Muscle of arm (tissue), 12 donors: ENCODE measurements around the gene SPTSSA. TPM values are rescaled to one million over a fixed set of nuclear protein-coding genes. Genes with fewer than 3 reads are reported as not detected.
"Not testable (repeated sequence)": the region's sequence is repeated elsewhere in the genome, so short reads cannot be mapped to it uniquely, and the experiment has no call there.

Experiments
- DNase-seq: peaks from one replicate; pipeline ENCODE4 v3.0.0-alpha.2; 2013
- polyA plus RNA-seq, 12 donors: library from polyadenylated mRNA; unstranded; fragments of 120-200 nt; gene quantifications; one replicate each; pipeline ENCODE4 v1.2.1, GENCODE V29; 2013; ENCODE audit not compliant: insufficient read length in 12 of 12

SPTSSA gene
- polyA plus RNA-seq, 12 donors, result 17.9 to 40.5 (median 25.6) TPM; not detected in 1

GRCh38 chr14:34436118-34436905 lies 25.7 kb downstream of the SPTSSA start:
- no peak for DNase-seq

GRCh38 chr14:34433957-34434356 lies 28.1 kb downstream of the SPTSSA start:
- no peak for DNase-seq

DNA sequence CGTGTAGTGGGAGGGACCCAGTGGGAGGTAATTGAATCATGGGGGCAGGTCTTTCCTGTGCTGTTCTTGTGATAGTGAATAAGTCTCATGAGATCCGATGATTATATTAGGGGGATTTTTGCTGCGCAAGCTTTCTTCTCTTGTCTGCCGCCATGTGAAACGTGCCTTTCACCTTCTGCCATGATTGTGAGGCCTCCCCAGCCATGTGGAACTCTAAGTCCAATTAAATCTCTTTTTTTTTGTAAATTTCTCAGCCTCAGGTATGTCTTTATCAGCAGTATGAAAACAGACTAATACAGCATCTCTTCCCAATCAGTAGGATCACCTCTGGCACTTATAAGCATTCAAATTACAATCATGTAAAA lies 34.0 kb downstream of the SPTSSA start:
- not testable (repeated sequence) for DNase-seq

- DNase-seq, result no peak
These were observed 35.4 kb downstream of the SPTSSA start for GRCh38 chr14:34426313-34427295.

DNA sequence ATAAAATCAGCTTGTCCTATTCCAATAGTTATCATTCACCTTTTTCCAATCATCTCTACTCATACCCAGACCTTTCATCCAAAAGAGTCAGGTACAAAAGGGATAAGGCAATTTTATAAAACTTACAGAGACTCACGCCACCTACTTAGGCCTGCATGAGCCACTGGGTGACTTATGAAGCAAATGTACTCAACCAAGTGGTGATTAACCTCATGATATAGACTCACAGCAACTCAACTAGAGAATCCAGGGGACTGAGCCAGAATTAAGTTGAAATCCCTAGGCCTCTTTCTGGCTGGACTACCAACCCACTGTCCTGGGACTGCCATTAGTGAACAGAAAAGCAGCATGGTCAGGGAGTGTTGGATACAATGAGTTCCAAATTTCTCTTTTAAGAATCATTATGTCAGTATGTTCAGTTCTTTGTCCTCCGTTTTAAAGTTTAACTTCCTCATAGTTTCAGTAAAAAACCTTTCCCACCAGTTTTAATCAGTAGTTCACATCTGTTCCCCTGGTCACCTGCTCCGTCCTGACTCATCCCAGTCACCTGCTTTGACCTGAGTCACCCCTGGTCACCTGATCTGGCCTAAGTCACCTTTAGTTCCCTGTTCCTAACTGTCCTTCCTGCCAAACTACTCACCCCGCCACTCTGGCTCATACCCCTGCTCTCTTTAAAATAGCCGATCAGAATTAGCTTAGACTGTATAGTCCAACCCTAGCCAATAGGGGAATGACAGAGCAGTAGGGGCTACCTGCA lies 36.8 kb downstream of the SPTSSA start:
- no peak for DNase-seq

GRCh38 chr14:34424488-34424887 lies 37.6 kb downstream of the SPTSSA start:
- no peak for DNase-seq

DNA sequence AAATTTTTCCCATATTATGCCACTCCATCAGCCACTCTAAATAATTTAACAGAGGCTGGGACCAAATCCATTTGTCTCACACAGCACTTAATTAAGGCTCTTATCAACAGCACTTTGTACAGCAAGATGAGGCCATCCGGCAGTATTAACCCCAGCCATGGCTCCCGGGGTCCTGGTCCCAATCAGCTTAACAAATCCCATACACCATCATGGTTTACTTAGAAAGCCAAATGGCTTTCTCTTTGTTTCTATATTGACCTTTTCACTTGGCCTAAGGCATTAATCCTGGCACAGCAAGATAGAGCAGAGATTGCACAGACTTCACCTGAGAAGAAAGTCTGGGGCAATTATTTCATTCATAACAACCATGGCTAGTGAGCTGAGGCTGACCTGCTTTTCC lies 38.6 kb downstream of the SPTSSA start:
- DNase-seq, result no peak

- DNase-seq, result no peak
These were observed 41.4 kb downstream of the SPTSSA start for GRCh38 chr14:34420547-34421150.

- no peak for DNase-seq
These were observed 52.3 kb downstream of the SPTSSA start for GRCh38 chr14:34409721-34410120.

DNA sequence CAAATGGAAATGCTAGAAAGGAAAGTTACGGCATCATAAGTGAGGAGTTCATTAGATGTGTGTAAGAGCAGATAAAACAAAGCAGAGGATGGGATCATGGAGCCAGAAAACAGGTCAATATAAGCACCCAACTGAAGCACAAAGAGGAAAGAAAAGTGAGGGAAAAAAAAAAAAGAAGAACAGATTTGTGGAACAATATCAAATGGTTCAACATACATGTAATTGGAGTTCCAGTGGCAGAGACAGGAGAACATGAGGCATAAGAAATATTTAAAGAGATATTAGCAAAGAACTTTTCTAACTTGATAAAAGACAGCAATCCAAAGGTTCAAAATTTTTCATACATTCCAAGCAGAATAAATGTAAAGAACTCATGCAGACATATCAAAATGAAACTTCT lies 54.1 kb downstream of the SPTSSA start:
- DNase-seq, result no peak

GRCh38 chr14:34404416-34404815 lies 57.6 kb downstream of the SPTSSA start:
- DNase-seq, result no peak

DNA sequence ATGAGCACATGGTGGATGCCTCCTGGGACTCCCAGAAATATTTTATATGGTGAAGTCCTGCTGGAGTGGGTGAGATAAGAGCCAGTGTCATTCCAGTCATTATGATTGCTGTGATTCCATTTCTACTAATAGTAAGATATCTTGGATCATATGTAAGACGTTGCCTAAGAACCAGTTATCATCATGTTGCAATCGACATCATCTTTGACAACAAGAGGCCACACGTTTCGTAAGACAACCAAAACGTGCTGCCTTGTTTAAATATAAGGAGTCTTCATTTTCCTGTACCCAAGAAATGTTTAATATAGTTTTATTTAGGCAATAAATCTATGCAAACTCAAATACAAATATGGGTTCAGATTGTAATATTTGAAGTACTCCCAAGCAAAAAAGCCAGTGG lies 58.4 kb downstream of the SPTSSA start:
- DNase-seq, result no peak

- DNase-seq, result no peak
These were observed 64.0 kb downstream of the SPTSSA start for GRCh38 chr14:34398024-34398423.

GRCh38 chr14:34387974-34388516 lies 74.0 kb downstream of the SPTSSA start:
- no peak for DNase-seq

GRCh38 chr14:34386865-34387485 lies 75.1 kb downstream of the SPTSSA start:
- no peak for DNase-seq

DNA sequence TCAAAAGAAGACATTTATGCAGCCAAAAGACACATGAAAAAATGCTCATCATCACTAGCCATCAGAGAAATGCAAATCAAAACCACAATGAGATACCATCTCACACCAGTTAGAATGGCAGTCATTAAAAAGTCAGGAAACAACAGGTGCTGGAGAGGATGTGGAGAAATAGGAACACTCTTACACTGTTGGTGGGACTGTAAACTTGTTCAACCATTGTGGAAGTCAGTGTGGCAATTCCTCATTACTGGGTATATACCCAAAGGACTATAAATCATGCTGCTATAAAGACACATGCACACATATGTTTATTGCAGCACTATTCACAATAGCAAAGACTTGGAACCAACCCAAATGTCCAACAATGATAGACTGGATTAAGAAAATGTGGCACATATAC lies 76.2 kb downstream of the SPTSSA start:
- DNase-seq, result not testable (repeated sequence)

- DNase-seq, result no peak
These were observed 78.2 kb downstream of the SPTSSA start for GRCh38 chr14:34383839-34384238.
